ENCODE measurements around the gene GNAS-AS1. TPM values are rescaled to one million over a fixed set of nuclear protein-coding genes. Genes with fewer than 3 reads are reported as not detected.

The GNAS-AS1 gene
- total RNA-seq, 6 donors from 2014 or later = 0.30 to 2.1 (median 0.54) TPM; not detected in 1

- WGBS, 2 donors = 70 to 77% methylated on average over 48 to 68 of the region's 101 CpGs
These were observed 38.0 kb upstream of the GNAS-AS1 start for GRCh38 chr20:58888521-58889333.

DNA sequence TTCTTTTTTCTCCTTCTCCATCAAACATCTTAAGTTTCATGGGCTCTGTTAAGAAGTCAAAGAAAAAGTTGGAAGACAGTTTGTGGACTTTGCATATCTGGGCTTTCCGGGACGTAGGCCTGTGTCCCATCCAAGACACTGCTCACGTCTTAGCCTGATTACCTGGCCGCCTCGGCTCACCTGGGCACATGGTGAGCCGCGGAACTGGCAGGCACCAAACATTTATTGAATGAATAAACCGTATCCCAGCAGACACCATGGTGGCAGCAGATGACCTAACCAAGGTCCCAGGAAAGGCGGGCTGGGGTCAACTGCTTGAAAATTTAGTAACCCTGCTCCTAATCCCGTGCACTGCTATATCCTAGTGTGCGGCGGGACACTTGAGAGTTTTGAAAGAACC is 37.4 kb upstream of the GNAS-AS1 start:
- 66 to 67% methylated on average over 10 to 12 of the region's 12 CpGs for WGBS, 2 donors
- H3K4me3 ChIP-seq = peak overlapping the region; percentile 27 to 85 (median 76)
- DNase-seq (no peak), ATAC-seq (ENCODE audit: low FRiP score in 2 of 2) (no peak)
- no peaks in the 10 kb centered on the region for H3K27me3 ChIP-seq
- TF ChIP-seq EP300 (IDR thresholded peaks at IDR 0.05) (no peak), CTCF (IDR thresholded peaks at IDR 0.05) (no peak), POLR2A (IDR thresholded peaks at IDR 0.05) (no peak), POLR2AphosphoS5 (IDR thresholded peaks at IDR 0.05) (no peak)
- no peaks in the 10 kb centered on the region for H3K36me3 ChIP-seq
- H3K27ac ChIP-seq = peak overlapping the region in 3 of 4 donors; percentile 97 to 100 (median 98)
- no peaks in the 10 kb centered on the region for H3K9me3 ChIP-seq
- H3K4me1 ChIP-seq = peaks cover under 1 to 13% (median 7%) of the 10 kb centered on the region in 4 donors

More at GRCh38 chr20:58888521-58889333, 38.0 kb upstream of the GNAS-AS1 start:
- H3K4me3 ChIP-seq = peak overlapping the region; percentile 46 to 85 (median 76)
- H3K4me1 ChIP-seq = peaks cover 7 to 19% (median 13%) of the 10 kb centered on the region in 4 donors
- ATAC-seq (ENCODE audit: low FRiP score in 2 of 2) = peak; percentile 69 to 86
- no peaks in the 10 kb centered on the region for H3K36me3 ChIP-seq
- no peaks in the 10 kb centered on the region for H3K9me3 ChIP-seq
- TF ChIP-seq POLR2A (IDR thresholded peaks at IDR 0.05) = peak in 3 of 4 donors; percentile 71 to 96 (median 94)
- TF ChIP-seq CTCF (IDR thresholded peaks at IDR 0.05) = peak in 2 of 6 experiments; percentile 7 to 21
- no peak for TF ChIP-seq EP300 (IDR thresholded peaks at IDR 0.05)
- TF ChIP-seq POLR2AphosphoS5 (IDR thresholded peaks at IDR 0.05) = peak; percentile 77 to 93
- peak; percentile 78 to 97 for DNase-seq
- H3K27ac ChIP-seq = peak overlapping the region; percentile 48 to 100 (median 98)
- H3K27me3 ChIP-seq = no peaks in the 10 kb centered on the region

DNA sequence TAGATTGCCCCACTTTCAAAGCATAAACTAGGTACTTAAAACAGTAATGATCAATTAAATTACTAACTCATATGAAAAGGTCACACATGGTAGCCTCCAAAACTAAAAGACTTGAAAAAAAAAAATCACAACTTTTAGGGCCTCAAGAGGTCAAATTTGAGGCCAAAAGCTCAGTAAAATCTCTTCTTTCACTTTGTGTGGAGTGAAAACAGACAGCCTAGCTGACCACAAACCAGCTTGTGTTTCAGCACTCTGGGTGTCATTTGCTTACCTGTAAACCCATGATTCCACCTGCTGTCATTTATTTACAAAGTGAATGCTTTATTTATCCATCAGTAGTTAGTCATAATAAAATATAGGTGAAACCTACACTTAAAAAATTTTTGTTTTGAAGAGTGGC is 35.8 kb upstream of the GNAS-AS1 start:
- Histone ChIP-seq H3K4me3 (no peak overlapping the region), H3K4me1 (peaks cover 0 to 12% (median 4%) of the 10 kb centered on the region in 4 donors), H3K27me3 (no peaks in the 10 kb centered on the region), H3K36me3 (no peaks in the 10 kb centered on the region), H3K9me3 (no peaks in the 10 kb centered on the region), H3K27ac (no peak overlapping the region)
- DNase-seq = no peak
- no peak for ATAC-seq (ENCODE audit: low FRiP score in 2 of 2)
- TF ChIP-seq POLR2A (IDR thresholded peaks at IDR 0.05) = no peak
- no peak for TF ChIP-seq POLR2AphosphoS5 (IDR thresholded peaks at IDR 0.05)
- TF ChIP-seq CTCF (IDR thresholded peaks at IDR 0.05) = no peak
- TF ChIP-seq EP300 (IDR thresholded peaks at IDR 0.05) = no peak

DNA sequence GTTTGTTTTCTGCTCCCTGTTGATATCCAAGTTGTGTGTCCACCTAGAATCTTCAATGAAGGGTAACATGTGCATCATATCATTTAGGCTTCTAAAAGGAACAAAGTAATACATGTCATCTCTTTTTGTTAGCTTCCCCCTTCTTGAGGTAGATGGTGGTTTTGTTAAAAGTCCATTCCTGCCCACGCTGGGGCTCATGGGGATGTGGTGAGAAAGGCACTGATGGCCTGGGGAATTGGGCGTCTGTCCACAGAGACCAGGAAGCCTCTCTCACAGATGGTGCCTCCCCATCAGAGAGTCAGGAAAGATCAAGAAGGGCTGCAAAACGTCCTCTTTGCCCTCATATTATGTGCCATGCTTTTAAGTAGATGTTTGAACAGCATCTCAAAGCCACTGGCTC is 34.3 kb upstream of the GNAS-AS1 start:
- no peaks in the 10 kb centered on the region for H3K36me3 ChIP-seq
- WGBS, 2 donors = 54 to 65% methylated on average over 3 of the region's 3 CpGs
- no peaks in the 10 kb centered on the region for H3K27me3 ChIP-seq
- H3K27ac ChIP-seq = no peak overlapping the region
- H3K4me1 ChIP-seq = peaks cover 0 to 6% (median 2%) of the 10 kb centered on the region in 4 donors
- TF ChIP-seq CTCF (IDR thresholded peaks at IDR 0.05) = no peak
- no peak for TF ChIP-seq POLR2A (IDR thresholded peaks at IDR 0.05)
- TF ChIP-seq EP300 (IDR thresholded peaks at IDR 0.05) = no peak
- no peak for TF ChIP-seq POLR2AphosphoS5 (IDR thresholded peaks at IDR 0.05)
- no peak overlapping the region for H3K4me3 ChIP-seq
- no peak for DNase-seq
- ATAC-seq (ENCODE audit: low FRiP score in 2 of 2) = no peak
- no peaks in the 10 kb centered on the region for H3K9me3 ChIP-seq
